IPS-20b (cell line): Measurements from ENCODE around the gene FSTL4.

ENCODE experiments used
- H3K27ac ChIP-seq: one replicate; pipeline ENCODE4 v1.5.1; 2013; ENCODE audit warnings: low read length
- H3K27me3 ChIP-seq: 2 replicates; pipeline ENCODE4 v1.6.1; 2013; ENCODE audit warnings: mild to moderate bottlenecking, low read length, inconsistent platforms; ENCODE audit not compliant: insufficient read depth
- H3K36me3 ChIP-seq: 2 replicates; pipeline ENCODE4 v1.6.1; 2013; ENCODE audit warnings: low read depth, mild to moderate bottlenecking, inconsistent platforms, low read length, moderate library complexity; ENCODE audit not compliant: insufficient read depth
- H3K4me1 ChIP-seq: 2 replicates; pipeline ENCODE4 v1.6.1; 2013; ENCODE audit warnings: mild to moderate bottlenecking, control low read depth, inconsistent platforms, low read length, moderate library complexity; ENCODE audit not compliant: insufficient read depth
- H3K4me3 ChIP-seq: 2 replicates; pipeline ENCODE4 v1.5.1; 2013; ENCODE audit warnings: mild to moderate bottlenecking, low read length, inconsistent platforms
- H3K9ac ChIP-seq: 2 replicates; pipeline ENCODE4 v1.6.1; 2013; ENCODE audit warnings: low read depth, mild to moderate bottlenecking, inconsistent platforms, low read length, moderate library complexity
- H3K9me3 ChIP-seq: 2 replicates; pipeline ENCODE4 v1.6.1; 2013; ENCODE audit warnings: mild to moderate bottlenecking, low read depth, low read length, inconsistent platforms; ENCODE audit not compliant: insufficient read depth

The FSTL4 gene

GRCh38 chr5:133232435-133232834 lies 379.9 kb downstream of the FSTL4 start:
- no peaks in the 10 kb centered on the region for H3K9me3 ChIP-seq
- no peak overlapping the region for H3K4me3 ChIP-seq
- no peak overlapping the region for H3K27ac ChIP-seq
- H3K4me1 ChIP-seq, result no peaks in the 10 kb centered on the region
- no peaks in the 10 kb centered on the region for H3K27me3 ChIP-seq
- H3K9ac ChIP-seq, result no peak overlapping the region
- no peaks in the 10 kb centered on the region for H3K36me3 ChIP-seq

- Histone ChIP-seq H3K4me1 (no peaks in the 10 kb centered on the region), H3K9me3 (no peaks in the 10 kb centered on the region), H3K9ac (no peak overlapping the region), H3K27ac (no peak overlapping the region), H3K36me3 (no peaks in the 10 kb centered on the region), H3K27me3 (no peaks in the 10 kb centered on the region), H3K4me3 (no peak overlapping the region)
Observed at GRCh38 chr5:133232011-133232410, 380.3 kb downstream of the FSTL4 start.

- Histone ChIP-seq H3K27me3 (no peaks in the 10 kb centered on the region), H3K4me1 (no peaks in the 10 kb centered on the region), H3K9ac (no peak overlapping the region), H3K27ac (no peak overlapping the region), H3K4me3 (no peak overlapping the region), H3K9me3 (no peaks in the 10 kb centered on the region), H3K36me3 (no peaks in the 10 kb centered on the region)
Observed at GRCh38 chr5:133230823-133231578, 381.3 kb downstream of the FSTL4 start.

GRCh38 chr5:133229931-133230664 lies 382.2 kb downstream of the FSTL4 start:
- Histone ChIP-seq H3K9ac (no peak overlapping the region), H3K27ac (no peak overlapping the region), H3K36me3 (no peaks in the 10 kb centered on the region), H3K9me3 (no peaks in the 10 kb centered on the region), H3K27me3 (no peaks in the 10 kb centered on the region), H3K4me3 (no peak overlapping the region), H3K4me1 (no peaks in the 10 kb centered on the region)

- H3K4me1 ChIP-seq, result no peaks in the 10 kb centered on the region
- no peaks in the 10 kb centered on the region for H3K36me3 ChIP-seq
- no peak overlapping the region for H3K4me3 ChIP-seq
Observed at GRCh38 chr5:133228316-133228715, 384.0 kb downstream of the FSTL4 start.

GRCh38 chr5:133227897-133228296 lies 384.4 kb downstream of the FSTL4 start:
- Histone ChIP-seq H3K4me1 (no peaks in the 10 kb centered on the region), H3K36me3 (no peaks in the 10 kb centered on the region), H3K9me3 (no peaks in the 10 kb centered on the region), H3K27me3 (no peaks in the 10 kb centered on the region), H3K4me3 (no peak overlapping the region), H3K9ac (no peak overlapping the region), H3K27ac (no peak overlapping the region)

More at GRCh38 chr5:133228316-133228715, 384.0 kb downstream of the FSTL4 start:
- Histone ChIP-seq H3K9ac (no peak overlapping the region), H3K9me3 (no peaks in the 10 kb centered on the region), H3K27ac (no peak overlapping the region), H3K27me3 (no peaks in the 10 kb centered on the region)

GRCh38 chr5:133227082-133227481 lies 385.3 kb downstream of the FSTL4 start:
- no peaks in the 10 kb centered on the region for H3K36me3 ChIP-seq
- no peak overlapping the region for H3K9ac ChIP-seq
- H3K27ac ChIP-seq, result no peak overlapping the region
- H3K4me3 ChIP-seq, result no peak overlapping the region
- H3K27me3 ChIP-seq, result no peaks in the 10 kb centered on the region
- no peaks in the 10 kb centered on the region for H3K4me1 ChIP-seq
- H3K9me3 ChIP-seq, result no peaks in the 10 kb centered on the region

- Histone ChIP-seq H3K9me3 (no peaks in the 10 kb centered on the region), H3K4me1 (no peaks in the 10 kb centered on the region), H3K4me3 (no peak overlapping the region), H3K9ac (no peak overlapping the region), H3K27me3 (no peaks in the 10 kb centered on the region), H3K27ac (no peak overlapping the region), H3K36me3 (no peaks in the 10 kb centered on the region)
Observed at GRCh38 chr5:133226186-133226585, 386.2 kb downstream of the FSTL4 start.

GRCh38 chr5:133225671-133226152 lies 386.6 kb downstream of the FSTL4 start:
- no peaks in the 10 kb centered on the region for H3K4me1 ChIP-seq
- no peak overlapping the region for H3K27ac ChIP-seq
- no peaks in the 10 kb centered on the region for H3K36me3 ChIP-seq
- H3K9me3 ChIP-seq, result no peaks in the 10 kb centered on the region
- H3K9ac ChIP-seq, result no peak overlapping the region
- H3K4me3 ChIP-seq, result no peak overlapping the region
- no peaks in the 10 kb centered on the region for H3K27me3 ChIP-seq

GRCh38 chr5:133222979-133223378 lies 389.4 kb downstream of the FSTL4 start:
- Histone ChIP-seq H3K9me3 (no peaks in the 10 kb centered on the region), H3K27me3 (no peaks in the 10 kb centered on the region), H3K36me3 (no peaks in the 10 kb centered on the region), H3K4me3 (no peak overlapping the region), H3K27ac (no peak overlapping the region), H3K4me1 (no peaks in the 10 kb centered on the region), H3K9ac (no peak overlapping the region)

GRCh38 chr5:133222521-133222920 lies 389.8 kb downstream of the FSTL4 start:
- no peaks in the 10 kb centered on the region for H3K9me3 ChIP-seq

GRCh38 chr5:133222040-133222439 lies 390.3 kb downstream of the FSTL4 start:
- Histone ChIP-seq H3K36me3 (no peaks in the 10 kb centered on the region), H3K27me3 (no peaks in the 10 kb centered on the region), H3K4me1 (no peaks in the 10 kb centered on the region), H3K4me3 (no peak overlapping the region), H3K9ac (no peak overlapping the region), H3K27ac (no peak overlapping the region), H3K9me3 (no peaks in the 10 kb centered on the region)

More at GRCh38 chr5:133222521-133222920, 389.8 kb downstream of the FSTL4 start:
- Histone ChIP-seq H3K9ac (no peak overlapping the region), H3K36me3 (no peaks in the 10 kb centered on the region), H3K27me3 (no peaks in the 10 kb centered on the region), H3K4me1 (no peaks in the 10 kb centered on the region), H3K27ac (no peak overlapping the region), H3K4me3 (no peak overlapping the region)
